HG02571 (cell line): ENCODE data around the gene DNAJC21.
"Not testable (repeated sequence)": the region's sequence is repeated elsewhere in the genome, so short reads cannot be mapped to it uniquely, and the experiment has no call there.

Source experiments
- ATAC-seq: cut with Tn5 transposase; IDR thresholded peaks from one replicate; pipeline ENCODE4 v1.9.1; 2021; ENCODE audit warnings: mild to moderate bottlenecking, moderate library complexity; ENCODE audit not compliant: unreplicated experiment

The DNAJC21 gene

DNA sequence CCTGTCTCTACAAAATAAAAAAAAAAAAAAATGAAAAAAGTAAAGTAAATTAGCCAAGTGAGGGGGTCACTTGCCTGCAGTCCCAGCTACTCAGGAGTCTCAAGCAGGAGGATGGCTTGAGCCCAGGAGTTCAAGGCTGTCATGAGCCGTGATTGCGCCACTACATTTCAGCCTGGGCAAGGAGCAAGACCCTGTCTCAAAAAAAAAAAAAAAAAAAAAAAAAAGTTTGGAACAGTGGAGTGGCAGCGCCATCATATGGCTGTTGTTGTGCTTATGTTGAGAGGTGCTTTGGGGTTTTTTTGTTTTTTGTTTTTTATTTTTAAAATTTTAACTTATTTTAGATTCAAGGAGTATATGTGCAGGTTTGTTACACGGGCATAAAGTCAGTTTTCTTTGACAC, 10.3 kb upstream of the DNAJC21 start:
- ATAC-seq = no peak

DNA sequence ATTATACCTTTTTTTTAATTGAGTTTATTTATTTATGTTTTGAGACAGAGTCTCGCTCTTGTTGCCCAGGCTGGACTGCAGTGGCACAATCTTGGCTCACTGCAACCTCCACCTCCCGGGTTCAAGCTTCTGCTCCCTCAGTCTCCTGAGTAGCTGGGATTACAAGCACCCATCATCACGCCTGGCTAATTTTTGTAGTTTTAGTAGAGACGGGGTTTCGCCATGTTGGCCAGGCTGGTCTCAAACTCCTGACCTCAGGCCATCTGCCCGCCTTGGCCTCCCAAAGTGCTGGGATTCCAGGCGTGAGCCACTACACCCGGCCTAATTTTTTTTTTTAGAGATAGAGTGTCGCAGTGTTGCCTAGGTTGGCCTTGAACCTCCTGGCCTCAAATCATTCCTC, 6.1 kb upstream of the DNAJC21 start:
- ATAC-seq = not testable (repeated sequence)

DNA sequence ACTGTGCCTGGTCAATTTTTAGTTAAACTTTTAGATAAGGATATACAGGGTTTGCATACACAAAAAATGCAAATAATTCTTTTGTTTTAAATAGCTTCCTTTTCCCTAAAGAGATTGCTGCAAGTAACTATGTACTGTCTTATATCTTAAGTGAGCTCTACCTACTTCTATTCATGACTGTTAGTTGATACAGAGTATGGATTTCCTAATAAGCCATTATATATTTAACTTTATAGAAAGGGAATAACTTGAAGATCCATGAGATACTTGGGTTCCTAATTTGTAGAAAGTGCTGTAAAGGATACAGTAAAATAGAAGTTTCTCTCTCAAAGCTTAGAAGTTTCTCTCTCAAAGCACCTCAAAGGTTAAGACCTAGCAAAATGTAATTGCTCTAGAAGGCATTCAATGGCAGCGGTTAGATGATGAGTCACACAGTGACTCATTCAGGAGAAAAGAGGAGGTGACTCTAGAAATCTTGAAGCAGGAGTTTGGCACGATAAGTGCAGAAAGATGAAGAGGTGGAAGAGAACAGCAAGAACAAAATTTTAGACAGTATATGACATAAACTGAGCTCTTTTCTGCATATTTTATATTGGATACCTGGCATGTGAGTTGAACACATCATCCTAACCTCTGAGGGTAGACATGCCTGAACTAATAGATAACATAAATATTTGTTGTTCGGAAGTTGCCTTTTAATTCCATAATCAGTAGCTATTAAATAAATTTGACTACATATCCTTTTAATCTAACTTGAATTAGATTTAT, 5.5 kb upstream of the DNAJC21 start:
- ATAC-seq = peak; percentile 60

DNA sequence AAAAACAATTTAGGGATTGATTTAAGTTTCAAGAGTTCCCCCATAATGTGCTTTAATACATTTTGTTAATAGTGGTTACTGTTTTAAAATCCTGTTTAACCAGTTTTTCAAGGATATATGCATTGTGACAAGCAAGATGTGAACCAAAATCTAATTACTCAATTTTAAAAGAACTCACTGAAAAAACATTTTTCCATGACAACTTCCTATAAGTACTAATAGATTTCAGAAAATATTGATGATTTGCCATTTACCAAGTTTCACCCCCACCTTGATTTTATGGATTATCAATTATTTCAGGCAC, 4.9 kb upstream of the DNAJC21 start:
- ATAC-seq = no peak

DNA sequence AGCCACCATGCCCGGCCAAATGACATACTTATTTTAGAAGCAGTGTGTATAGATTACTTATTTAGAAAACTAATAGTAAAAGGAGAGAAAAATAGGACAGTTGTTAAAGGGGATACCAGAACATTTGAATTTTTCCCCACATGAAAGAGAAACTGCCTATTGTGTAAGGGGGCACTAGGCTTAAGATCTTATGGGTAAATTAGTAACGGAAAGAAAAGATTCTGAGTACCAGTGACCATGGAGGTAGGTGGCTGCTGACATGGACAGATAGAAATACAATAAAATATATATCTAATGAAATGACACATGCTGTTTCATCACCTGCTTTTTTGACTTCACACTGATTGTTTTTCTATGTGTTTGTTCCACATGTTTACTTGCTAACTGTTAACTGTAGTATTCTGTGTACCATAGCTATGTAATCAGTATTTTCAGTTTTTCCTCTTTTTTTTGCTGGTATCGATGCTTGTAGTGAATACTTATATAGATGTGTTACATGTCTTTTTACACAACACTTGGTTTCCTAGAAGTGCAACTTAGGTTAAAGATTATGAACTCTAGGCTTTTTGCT, 3.0 kb upstream of the DNAJC21 start:
- ATAC-seq = no peak

DNA sequence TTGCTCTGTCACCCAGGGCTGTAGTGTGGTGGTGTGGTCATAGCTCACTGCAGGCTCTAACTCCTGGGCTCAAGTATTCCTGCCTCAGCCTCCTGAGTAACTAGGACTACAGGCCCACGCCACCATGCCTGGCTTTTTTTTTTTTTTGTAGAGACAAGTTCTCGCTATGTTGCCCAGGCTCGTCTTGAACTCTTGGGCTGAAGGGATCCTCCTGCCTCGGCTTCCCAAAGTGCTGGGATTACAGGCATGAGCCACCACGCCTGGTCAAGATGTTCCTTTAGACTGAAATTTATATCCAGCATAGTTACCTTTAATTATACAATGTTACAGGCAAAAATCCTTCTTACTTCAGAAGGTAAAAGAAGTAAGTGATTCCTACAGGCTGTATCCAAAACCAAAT, 1.6 kb upstream of the DNAJC21 start:
- ATAC-seq = no peak

DNA sequence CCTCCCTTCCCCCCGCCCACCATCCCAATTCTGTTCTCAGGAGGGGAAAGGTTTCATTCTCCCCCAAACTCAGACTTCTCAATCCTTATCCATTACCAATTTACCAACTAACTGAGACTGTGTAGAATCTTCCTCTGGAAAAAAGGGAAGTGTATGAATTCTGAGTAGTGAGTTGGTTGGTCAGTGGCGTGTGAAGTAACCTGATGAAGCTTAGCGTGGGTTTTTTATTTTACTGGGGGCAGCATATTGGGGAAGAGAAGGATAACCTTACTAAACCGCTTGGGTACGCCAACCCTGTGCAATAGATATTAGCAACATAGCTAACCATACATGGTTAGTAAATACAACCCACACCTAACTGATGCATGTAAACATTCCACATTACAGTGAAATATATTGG, 1.1 kb upstream of the DNAJC21 start:
- ATAC-seq = no peak

DNA sequence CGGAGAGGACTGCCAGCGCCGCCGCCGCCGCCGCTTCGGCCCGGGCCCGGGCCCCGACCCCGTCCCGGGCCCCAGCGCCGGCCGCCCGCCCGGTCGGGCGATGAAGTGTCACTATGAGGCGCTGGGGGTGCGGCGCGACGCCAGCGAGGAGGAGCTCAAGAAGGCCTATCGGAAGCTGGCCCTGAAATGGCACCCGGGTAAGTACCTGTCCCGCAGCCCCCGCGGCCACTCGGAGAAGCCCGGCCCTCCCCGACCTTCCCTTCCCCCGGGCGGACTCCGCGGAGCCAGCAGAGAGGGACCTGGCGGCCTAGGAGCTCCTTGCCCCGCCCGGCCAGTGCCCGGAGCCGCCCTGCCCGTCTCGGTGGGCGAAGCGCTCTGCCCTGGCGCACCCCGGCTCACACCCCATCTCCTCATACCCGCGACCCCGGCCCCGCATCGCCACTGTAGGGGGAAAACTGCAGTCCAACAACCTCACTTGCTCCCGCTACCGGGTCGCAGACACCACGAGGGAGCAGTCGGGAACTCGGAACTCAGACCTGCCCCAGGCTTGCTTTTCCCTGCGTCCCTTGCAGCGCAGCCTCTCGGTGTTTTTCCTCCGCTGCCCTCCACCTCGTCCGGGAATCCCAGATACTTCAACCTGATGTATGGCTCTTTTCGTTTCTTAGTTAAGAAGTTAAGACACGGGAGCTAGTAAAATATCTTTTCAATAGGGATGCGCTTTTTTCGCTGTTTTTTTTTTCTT, 532 bp downstream of the DNAJC21 start:
- peak; percentile 77 for ATAC-seq

DNA sequence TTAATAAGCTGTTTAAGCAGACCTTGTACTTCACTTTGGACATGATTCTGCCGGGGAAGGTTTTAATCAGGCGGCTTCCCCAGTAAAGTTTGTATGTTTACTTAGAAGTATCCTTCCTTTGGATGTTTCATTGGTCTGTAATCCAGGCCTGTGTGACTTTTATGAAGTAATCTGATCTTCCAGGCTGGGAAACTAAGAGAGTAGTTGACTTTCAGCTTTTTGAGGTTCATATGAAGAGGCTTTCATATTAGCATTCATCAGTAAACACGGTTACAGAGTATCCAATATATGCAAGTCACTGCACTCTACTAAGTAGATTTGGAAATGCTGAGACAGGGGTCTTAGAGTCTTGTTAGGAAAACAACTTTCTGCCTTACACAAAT, 1.1 kb downstream of the DNAJC21 start:
- ATAC-seq = no peak

DNA sequence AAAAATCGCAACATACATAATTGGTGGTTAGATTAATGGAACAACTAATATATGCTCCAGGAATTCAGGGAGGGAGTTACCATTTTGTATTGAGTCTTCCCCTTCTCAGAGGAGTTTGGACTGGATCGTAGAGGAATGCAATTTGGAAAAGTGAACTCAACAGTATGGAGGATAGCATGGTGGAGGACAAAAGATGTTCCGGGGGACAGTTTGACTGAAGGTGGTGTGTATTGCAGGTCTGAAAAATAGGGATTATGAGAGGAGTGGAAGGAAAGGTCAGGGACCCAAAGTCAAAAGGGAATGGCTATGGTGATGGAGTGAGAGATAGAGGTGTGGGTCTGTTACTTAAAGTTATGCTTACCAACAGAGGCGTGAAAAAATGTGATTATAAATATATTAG, 1.5 kb downstream of the DNAJC21 start:
- no peak for ATAC-seq

DNA sequence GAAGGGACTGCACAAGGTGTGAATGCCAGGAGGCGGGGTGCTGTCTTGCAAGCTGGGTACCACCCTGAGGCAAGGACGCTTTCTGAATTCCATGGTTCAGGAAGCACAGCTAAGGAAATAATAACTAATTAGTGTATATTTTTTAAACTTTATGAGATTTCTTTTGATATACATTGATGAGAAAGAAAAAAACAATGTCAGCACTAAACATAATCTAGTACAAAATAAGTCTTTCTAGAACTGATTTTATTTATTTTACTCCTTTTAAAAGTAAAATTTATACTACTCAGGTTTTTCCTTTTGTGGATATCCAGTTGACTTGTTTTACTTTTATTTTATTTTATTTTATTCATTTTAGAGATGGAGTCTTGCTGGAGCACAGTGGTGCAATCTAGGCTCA, 3.6 kb downstream of the DNAJC21 start:
- no peak for ATAC-seq

DNA sequence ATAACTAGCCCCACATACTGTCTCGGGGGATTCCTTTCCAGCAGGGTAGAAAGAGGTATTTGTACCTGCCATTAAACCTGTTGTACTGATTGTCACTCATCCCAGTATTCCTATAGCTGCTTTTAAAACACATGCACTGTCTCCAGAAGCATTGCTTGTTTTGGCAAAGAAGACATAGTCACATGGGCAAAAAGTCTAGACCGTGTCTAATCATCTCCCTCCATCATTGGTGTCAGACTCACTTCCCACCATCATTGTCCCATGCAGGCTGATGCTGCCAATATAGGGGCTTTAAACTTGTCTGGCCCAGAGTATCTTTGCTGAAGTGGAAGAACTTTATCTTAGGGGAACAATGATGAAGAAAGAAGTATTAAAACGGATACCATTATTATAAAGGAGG, 12.6 kb downstream of the DNAJC21 start:
- no peak for ATAC-seq

DNA sequence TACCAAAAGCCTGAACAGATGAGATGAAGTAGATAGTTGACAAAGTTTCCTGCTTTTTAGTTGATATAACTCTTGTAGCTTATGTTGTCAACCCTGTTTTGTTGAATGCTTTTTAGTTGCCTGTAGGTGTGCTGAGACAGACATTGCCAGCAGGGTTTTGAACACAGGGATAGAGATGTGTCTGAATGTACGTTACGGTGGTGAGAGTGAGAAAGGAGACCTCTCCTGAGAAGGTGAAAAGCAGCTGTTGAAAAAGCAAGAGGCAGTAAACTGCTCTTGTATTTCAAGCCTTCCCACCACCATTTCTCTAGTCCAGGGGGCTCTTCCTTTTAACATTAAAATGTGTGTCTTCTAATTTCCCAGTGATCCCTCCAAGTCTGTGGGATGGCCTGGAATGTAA, 14.7 kb downstream of the DNAJC21 start:
- ATAC-seq = no peak

DNA sequence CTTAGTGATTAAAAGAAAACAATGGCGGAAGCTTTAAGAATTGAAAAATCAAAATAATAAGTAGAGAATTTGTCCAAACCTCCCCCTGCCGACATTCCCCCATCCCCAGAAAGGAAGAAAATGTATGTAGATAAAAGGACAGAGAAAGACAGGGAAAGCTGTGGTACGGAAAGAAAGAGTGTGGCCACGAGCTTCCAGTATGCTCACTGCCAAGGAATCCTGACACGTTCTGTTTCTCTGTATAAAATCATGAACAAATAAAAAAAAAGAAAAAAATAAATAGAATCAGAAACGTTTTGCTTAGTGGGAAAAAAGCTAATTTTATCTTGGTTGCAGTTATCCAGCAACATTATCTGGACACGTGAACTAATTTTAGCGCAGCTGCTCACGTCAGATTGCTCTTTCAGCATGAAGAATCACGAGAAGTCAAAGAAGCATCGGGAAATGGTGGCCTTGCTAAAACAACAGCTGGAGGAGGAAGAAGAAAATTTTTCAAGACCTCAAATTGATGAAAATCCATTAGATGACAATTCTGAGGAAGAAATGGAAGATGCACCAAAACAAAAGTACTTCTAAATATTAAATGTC, 15.2 kb downstream of the DNAJC21 start:
- ATAC-seq = no peak

DNA sequence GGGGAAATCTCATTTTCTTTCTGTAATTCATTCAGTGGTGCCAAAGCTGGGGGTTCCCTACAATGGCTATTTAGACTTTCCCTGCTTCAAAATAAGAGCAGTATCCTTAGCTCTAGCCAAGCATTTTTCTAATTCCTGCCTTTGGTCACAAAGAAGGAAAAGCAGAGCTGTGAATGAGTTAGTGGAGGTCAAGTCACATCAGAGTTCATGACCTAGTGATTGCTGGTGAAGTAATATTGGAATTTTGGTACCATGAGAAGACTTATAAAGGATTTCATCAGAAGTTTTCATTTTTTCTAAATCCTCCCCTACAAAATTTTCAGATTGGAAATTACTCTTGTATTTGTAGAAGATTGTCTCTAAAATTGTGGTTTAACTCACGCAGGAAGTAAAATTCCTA, 28.0 kb downstream of the DNAJC21 start:
- no peak for ATAC-seq

DNA sequence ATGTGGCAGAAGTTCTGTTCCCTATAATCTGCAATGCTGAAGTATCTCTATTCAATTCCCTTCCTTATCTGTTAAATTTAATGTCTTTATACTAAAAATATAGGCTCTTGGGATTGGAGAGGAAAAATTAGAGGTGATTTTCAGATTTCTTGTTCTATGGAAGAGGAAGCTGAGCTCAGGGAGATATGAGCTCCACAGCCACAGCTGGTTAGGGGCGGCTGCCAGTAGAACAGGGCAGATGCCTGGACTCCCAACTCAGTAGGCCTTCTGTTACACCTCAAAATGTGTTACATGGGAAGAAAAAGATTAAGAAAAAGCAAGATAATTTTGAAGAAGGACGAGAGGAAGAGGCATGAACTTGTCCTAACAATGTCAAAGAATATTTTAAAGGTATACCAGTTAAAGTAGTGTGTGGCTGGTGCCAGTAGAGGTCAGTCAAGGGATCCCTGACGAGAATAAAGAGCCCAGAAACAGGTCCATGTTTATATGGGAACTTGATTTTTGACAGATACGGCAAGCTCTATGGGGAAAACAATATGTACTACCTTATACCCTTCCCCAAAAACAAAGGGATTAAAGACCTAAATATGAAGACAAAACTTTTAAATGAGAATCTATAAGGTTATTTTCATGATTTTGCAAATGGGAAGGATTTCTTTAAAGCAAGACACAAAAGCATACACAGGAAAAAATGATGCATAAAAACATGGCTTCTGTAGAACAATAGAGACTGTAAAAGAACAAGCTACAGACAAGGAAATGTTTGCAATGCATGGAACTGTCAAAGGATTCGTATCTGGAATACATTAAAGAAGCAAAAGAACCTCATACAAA, 28.7 kb downstream of the DNAJC21 start:
- ATAC-seq = no peak

DNA sequence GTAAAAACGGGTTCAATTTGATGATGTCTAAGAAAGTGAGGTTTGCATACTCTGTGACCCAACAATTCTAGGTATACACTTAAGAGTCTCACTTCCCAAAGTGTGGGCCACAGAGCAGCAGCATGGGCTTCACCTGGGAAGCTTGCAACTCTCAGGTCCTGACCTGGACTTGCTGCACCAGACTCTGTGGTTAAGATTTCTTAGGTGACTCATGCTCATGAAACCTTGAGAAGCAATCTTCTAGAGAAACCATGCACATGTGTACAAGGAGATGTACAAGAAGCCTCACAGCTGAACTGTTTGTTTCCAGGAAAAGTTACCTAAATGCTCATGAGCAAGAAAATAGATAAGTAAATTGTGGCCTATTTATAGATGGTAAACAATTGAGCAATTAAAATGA, 30.0 kb downstream of the DNAJC21 start:
- peak; percentile 88 for ATAC-seq

DNA sequence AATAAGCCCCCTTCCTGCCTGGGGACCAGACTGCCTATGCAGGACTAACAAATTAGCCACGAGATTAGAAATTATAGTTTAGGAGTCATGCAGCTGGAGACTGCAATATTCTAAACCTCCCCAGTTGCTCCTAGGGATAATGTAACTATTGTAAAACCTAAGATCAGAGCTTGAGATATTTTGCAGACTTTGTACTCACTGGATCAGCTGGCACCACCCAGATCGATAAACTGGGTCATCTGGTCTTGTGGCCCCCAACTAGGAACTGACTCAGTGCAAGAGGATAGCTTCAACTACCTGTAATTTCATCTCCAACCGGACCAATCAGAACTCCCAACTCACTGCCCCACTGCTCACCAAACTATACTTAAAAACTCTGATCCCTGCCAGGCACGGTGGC, 38.2 kb downstream of the DNAJC21 start:
- ATAC-seq = no peak

DNA sequence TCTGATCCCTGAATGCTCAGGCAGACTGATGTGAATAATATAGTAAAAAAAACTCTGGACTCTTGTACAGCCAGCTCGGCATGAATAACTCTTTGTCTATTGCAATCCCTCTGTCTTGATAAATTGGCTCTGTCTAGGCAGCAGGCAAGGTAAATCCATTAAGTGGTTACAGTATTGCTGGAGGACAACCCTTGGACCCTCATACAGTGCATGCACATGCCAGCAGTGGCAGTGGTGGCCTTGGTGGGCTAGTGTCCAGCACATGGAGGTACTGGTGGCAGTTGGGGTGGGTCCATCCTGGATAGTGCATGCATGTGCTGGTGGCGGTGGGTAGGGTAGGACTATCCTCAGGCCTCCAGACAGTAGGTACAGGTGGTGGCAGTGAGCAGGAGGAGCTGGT, 38.9 kb downstream of the DNAJC21 start:
- no peak for ATAC-seq

DNA sequence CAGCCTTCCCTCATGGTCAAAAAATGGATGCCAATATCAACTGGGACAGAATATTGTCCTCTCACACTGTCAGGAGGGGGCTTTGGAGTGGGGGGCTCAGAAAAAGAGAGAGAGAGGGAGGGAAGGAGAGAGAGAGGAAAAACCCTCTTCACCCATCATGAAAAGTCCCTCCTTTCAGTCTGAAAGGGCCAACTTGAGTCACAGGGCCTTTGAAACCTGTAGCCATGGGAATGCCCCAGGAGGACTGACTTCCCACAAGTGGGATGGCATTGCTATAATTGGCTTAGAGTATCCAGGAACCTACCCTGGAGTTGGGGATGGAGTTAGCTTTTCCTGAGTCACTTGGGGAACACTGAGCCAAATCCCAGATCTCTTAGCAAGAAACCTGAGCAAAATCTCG, 41.2 kb downstream of the DNAJC21 start:
- no peak for ATAC-seq

DNA sequence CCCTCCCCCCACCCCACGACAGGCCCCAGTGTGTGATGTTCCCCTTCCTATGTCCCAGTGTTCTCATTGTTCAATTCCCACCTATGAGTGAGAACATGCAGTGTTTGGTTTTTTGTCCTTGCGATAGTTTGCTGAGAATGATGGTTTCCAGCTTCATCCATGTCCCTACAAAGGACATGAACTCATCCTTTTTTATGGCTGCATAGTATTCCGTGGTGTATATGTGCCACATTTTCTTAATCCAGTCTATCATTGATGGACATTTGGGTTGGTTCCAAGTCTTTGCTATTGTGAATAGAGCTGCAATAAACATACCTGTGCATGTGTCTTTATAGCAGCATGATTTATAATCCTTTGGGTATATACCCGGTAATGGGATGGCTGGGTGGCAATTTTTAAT, 42.3 kb downstream of the DNAJC21 start:
- not testable (repeated sequence) for ATAC-seq
